Fibroblast of skin of left biceps (primary cell): ENCODE data around the gene NARF.

Source experiments
- DNase-seq, 2 experiments: peaks; one replicate each; pipeline ENCODE4 v3.0.0-alpha.2; 2013; ENCODE audit warnings: low read depth in 2 of 2

Gene NARF

DNA sequence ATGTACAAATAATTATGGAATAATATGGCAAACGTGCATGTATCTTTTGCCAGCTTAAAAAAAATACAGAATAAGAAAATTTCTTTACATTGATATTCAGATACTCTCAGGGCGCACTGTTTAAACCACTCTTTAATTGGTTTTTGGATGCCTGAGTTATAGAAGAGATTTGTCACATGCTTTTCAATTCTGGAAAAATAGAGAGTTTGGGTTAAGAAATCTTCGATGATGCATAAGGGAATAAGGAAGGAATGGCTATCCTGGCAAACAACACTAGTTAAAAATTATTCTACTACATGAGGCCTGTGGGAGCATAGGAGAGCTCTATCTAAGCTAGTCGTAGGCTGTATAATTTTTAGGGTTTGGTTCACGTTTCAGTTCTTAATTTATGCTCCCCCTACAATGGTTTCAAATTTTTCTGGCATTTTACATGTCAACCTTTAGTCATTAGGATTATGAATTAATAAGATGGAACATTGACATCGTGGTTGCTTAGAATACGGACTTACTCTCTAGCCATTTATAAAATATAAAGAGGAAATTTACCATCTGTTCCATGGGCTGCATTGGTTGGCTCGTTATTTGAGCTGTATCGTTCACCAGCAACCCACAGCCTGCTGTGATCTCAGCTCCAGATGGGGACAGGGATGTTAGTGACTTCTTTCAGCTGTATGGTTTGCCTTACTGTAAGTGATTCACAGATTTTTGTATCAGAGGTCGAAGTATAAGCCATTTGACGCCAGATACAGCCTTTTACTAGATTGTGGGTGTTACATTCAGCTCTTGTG is 15.9 kb downstream of the NARF start:
- no peak for DNase-seq

DNA sequence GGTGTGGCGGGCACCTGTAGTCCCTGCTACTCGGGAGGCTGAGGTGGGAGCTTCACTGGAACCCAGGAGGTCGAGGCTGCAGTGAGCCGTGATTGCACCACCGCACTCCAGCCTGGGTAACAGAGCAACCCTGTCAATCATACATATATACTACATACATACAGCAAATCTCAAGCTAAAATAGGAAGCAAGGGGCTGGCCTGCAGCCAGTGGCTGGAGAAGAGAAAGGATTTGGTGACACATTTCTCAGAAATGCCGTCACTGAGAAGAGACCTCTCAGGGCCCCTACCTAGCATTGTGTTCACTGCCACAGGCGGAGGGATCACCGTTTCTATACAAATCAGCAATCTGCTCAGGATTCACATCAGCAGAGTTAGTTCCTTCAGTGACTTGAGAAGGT is 16.9 kb downstream of the NARF start:
- DNase-seq = no peak

DNA sequence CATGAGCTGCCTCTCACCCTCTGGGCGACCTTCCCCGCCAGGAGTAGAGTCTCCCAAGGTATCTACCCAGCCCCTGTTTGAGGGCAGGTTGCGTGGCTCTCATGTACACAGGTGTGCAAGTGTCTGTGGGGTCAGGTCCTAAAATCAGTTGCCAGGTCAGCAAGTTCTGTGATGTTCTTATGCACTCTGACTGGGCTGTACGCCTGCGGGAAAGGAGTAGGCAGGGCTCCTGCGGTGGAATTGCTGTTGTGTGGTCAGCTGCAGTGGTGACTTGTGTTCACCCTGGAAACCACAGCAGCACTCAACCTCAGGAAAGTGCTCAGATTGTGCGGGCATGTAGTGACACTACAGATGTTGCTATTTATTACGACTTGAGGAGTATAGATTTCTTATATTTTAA is 19.4 kb downstream of the NARF start:
- DNase-seq = no peak

DNA sequence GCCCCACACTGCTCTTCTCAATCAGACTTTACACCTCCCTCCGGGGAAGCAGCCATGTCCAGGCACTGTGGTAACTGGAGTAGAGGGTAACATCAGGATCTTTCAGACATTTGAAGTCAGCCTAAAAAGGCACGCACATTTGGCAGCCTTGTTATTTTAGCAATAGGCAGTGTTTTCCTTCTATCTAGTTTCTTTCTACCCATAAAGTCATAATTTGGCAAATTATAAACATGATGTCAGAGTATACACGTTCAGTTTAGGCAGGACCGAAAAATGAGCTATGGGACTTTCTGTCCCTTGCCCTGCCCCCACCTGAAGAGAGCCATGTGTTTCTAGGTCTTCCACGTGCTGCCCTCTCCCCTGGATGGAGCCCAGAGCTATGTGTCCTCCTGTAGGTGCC is 21.1 kb downstream of the NARF start:
- DNase-seq = no peak

- no peak for DNase-seq
Observed at GRCh38 chr17:82480318-82480717, 21.8 kb downstream of the NARF start.

GRCh38 chr17:82483204-82483660 is 24.7 kb downstream of the NARF start:
- DNase-seq = no peak

- DNase-seq = no peak
Observed at GRCh38 chr17:82483836-82484235, 25.3 kb downstream of the NARF start.

DNA sequence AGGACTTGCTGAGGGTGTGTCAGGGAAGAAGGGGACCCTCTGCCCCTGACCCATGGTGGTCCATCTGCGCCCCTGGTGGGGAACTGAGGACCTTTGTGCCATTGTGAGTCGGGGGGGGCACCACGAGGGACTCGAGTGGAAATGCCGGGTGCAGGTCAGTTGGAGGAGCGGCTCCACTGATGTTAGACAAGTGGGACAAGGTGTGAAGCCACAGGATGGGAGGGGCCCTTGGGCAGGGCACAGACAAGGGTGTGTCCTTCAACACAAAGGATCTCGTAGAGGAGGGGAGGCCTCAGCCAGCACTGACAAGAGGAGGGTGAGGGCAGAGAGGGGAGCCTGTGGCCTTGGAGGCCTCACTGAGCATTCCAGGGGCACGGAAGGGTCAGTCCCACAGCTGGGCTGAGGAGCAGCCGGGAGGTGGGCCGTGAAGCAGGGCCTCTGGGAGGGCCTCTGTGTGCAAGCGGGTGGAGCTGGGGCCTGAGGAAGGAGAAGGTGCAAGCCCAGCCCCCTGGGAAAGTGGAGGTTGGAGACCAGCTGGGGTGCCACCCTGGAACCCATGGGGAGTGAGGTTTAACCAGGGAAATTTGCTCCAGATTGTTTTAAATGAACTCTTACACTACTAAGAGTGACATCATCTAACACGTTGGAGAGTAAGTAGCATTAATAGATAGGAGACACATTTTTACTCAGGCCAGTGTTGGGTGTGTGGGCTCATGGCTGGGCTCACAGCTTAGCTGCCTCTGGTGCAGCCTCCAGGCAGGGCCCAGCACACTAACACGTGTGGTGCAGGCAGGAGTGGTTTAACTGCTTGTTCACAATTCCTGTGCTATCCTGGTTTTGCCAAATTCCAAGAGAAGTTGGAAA is 27.9 kb downstream of the NARF start:
- no peak for DNase-seq

DNA sequence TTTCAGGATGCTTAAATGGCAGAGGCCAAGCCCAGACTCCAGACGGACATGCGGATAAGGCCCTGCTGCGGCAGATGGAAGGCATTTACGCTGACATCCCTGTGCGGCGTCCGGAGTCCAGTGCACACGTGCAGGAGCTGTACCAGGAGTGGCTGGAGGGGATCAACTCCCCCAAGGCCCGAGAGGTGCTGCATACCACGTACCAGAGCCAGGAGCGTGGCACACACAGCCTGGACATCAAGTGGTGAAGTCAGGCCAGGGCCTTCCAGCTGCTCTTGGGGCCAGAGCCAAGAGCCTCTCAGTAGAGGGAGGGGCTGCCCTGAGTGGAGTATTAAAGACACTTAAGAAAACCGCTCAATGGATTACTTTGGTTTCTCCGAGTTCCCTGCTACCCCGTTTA is 29.4 kb downstream of the NARF start:
- DNase-seq = no peak

- DNase-seq = no peak
Observed at GRCh38 chr17:82489117-82489516, 30.6 kb downstream of the NARF start.

GRCh38 chr17:82489851-82490511 is 31.4 kb downstream of the NARF start:
- DNase-seq = no peak

GRCh38 chr17:82490512-82491195 is 32.1 kb downstream of the NARF start:
- no peak for DNase-seq

GRCh38 chr17:82491196-82491530 is 32.6 kb downstream of the NARF start:
- DNase-seq = no peak

DNA sequence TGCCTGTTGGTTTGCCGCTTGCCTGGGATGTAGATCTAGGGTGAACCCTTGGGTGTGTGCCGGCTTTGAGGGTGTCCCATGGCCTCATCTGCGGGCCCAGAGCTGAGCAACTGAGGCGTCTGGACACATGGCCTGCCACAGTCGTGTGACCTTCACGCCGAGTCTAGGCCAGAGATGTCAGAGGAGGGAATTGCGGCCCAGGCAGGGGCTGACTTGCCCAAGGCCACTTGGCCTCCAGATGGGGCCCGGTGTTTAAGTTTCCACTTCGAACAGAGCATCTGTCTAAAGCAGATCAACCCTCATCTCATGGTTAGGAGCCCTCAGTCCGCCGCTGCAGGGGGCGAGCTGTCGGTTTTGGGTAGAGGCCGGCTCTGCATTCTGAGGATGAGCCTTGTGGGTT is 33.0 kb downstream of the NARF start:
- DNase-seq = no peak

GRCh38 chr17:82492643-82493225 is 34.2 kb downstream of the NARF start:
- DNase-seq = no peak

GRCh38 chr17:82493226-82493781 is 34.8 kb downstream of the NARF start:
- DNase-seq = no peak

DNA sequence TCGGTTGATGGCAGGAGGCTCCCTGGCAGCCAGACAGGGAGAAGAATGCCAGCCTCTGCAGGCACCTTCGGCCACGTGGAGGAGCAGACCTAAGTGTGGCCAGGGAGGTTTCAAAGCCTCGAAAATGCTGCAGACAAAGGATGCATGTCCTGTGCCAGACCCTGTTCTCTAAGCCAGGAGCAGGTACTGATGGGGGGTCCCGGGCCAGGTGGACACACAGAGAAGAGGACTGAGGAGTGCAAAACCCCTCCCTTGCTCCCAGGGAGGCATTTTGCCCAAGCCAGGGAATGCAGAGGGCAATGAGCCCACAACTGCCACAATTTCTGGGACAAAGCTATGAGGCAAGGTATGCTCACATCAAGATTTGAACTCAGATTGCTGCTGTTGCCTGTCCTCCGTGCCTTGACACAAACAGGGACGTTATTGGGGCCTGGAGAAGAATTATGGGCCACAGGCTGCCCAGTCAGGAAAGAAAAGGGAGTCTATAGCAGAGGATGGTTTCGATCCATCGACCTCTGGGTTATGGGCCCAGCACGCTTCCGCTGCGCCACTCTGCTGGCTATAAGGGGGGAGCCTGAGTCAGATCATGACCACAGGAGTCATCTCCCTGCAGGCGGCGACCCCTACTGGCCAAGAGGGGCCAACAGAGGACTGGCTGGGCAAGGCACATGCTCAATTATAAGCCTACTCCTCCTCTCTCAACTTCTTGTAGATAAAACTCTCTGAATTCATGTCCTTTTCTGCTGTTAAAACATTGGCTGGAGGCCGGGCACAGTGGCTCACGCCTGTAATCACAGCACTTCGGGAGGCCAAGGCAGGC is 35.9 kb downstream of the NARF start:
- peak; percentile 93 to 95 for DNase-seq

- DNase-seq = no peak
Observed at GRCh38 chr17:82495844-82496528, 37.4 kb downstream of the NARF start.

GRCh38 chr17:82496529-82497434 is 38.2 kb downstream of the NARF start:
- DNase-seq = peak; percentile 71 to 77
